Measurements from ENCODE around the gene COL28A1.

Gene COL28A1

GRCh38 chr7:7435978-7436377 is 99.7 kb downstream of the COL28A1 start:
- no CpG with 5 or more reads among the region's 1 CpG for WGBS, 2 experiments (ENCODE audit: insufficient coverage in 2 of 2)
- no peak overlapping the region for H3K4me3 ChIP-seq (ENCODE audit: extremely low read depth, insufficient read depth, low read length, poor library complexity, severe bottlenecking)
- no peak overlapping the region for H3K27ac ChIP-seq (ENCODE audit: low read depth, low read length, severe bottlenecking)
- no peaks in the 10 kb centered on the region for H3K4me1 ChIP-seq (ENCODE audit: control insufficient read depth, insufficient read depth, low read length, poor library complexity, severe bottlenecking)
- H3K36me3 ChIP-seq (ENCODE audit: control insufficient read depth, insufficient read depth, low read length), result no peaks in the 10 kb centered on the region
- peaks cover 8% of the 10 kb centered on the region for H3K9me3 ChIP-seq (ENCODE audit: control insufficient read depth, low read length)

GRCh38 chr7:7434329-7434728 is 101.3 kb downstream of the COL28A1 start:
- no peaks in the 10 kb centered on the region for H3K4me1 ChIP-seq (ENCODE audit: control insufficient read depth, insufficient read depth, low read length, poor library complexity, severe bottlenecking)
- no peak overlapping the region for H3K4me3 ChIP-seq (ENCODE audit: extremely low read depth, insufficient read depth, low read length, poor library complexity, severe bottlenecking)
- H3K27ac ChIP-seq (ENCODE audit: low read depth, low read length, severe bottlenecking), result no peak overlapping the region
- H3K36me3 ChIP-seq (ENCODE audit: control insufficient read depth, insufficient read depth, low read length), result no peaks in the 10 kb centered on the region
- no peaks in the 10 kb centered on the region for H3K9me3 ChIP-seq (ENCODE audit: control insufficient read depth, low read length)
- WGBS, 2 experiments (ENCODE audit: insufficient coverage in 2 of 2), result 75 to 94% methylated on average over 2 of the region's 3 CpGs

- 80% methylated on average over 1 of the region's 1 CpG; no CpG with 5 or more reads in 1 of the 2 experiments for WGBS, 2 experiments (ENCODE audit: insufficient coverage in 2 of 2)
- Histone ChIP-seq H3K36me3 (ENCODE audit: control insufficient read depth, insufficient read depth, low read length) (no peaks in the 10 kb centered on the region), H3K4me1 (ENCODE audit: control insufficient read depth, insufficient read depth, low read length, poor library complexity, severe bottlenecking) (no peaks in the 10 kb centered on the region), H3K9me3 (ENCODE audit: control insufficient read depth, low read length) (no peaks in the 10 kb centered on the region), H3K4me3 (ENCODE audit: extremely low read depth, insufficient read depth, low read length, poor library complexity, severe bottlenecking) (no peak overlapping the region), H3K27ac (ENCODE audit: low read depth, low read length, severe bottlenecking) (no peak overlapping the region)
These were observed 101.9 kb downstream of the COL28A1 start for GRCh38 chr7:7433811-7434210.

GRCh38 chr7:7432979-7433378 is 102.7 kb downstream of the COL28A1 start:
- no peak overlapping the region for H3K4me3 ChIP-seq (ENCODE audit: extremely low read depth, insufficient read depth, low read length, poor library complexity, severe bottlenecking)
- H3K4me1 ChIP-seq (ENCODE audit: control insufficient read depth, insufficient read depth, low read length, poor library complexity, severe bottlenecking), result no peaks in the 10 kb centered on the region
- 97 to 100% methylated on average over 3 of the region's 7 CpGs for whole genome bisulfite sequencing, 2 experiments (ENCODE audit: insufficient coverage in 2 of 2)

GRCh38 chr7:7428806-7429205 is 106.9 kb downstream of the COL28A1 start:
- Histone ChIP-seq H3K36me3 (ENCODE audit: control insufficient read depth, insufficient read depth, low read length) (no peaks in the 10 kb centered on the region), H3K9me3 (ENCODE audit: control insufficient read depth, low read length) (no peaks in the 10 kb centered on the region), H3K27ac (ENCODE audit: low read depth, low read length, severe bottlenecking) (no peak overlapping the region), H3K4me3 (ENCODE audit: extremely low read depth, insufficient read depth, low read length, poor library complexity, severe bottlenecking) (no peak overlapping the region), H3K4me1 (ENCODE audit: control insufficient read depth, insufficient read depth, low read length, poor library complexity, severe bottlenecking) (no peaks in the 10 kb centered on the region)
- 83 to 94% methylated on average over 1 to 3 of the region's 4 CpGs for WGBS, 2 experiments (ENCODE audit: insufficient coverage in 2 of 2)

More at GRCh38 chr7:7432979-7433378, 102.7 kb downstream of the COL28A1 start:
- H3K27ac ChIP-seq (ENCODE audit: low read depth, low read length, severe bottlenecking), result no peak overlapping the region
- no peaks in the 10 kb centered on the region for H3K9me3 ChIP-seq (ENCODE audit: control insufficient read depth, low read length)
- H3K36me3 ChIP-seq (ENCODE audit: control insufficient read depth, insufficient read depth, low read length), result no peaks in the 10 kb centered on the region

DNA sequence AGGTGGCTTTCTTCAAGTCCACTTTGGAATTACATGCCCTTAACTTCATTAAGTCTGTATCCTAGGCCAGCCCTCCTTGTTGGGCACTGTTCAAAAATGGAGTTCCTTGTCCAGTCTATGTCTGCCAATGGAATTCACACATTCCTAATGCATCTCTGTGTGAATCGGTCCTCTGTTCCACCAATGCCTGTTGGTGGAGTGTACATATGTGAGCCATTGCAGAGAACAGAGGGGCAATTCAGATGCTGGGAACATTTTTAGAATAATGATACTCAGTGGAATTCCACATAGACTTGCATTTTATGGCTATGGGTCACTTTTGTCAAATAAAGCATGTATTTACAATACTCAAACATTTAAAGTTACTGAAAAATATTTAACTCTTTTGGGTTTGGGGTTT is 108.3 kb downstream of the COL28A1 start:
- H3K27ac ChIP-seq (ENCODE audit: low read depth, low read length, severe bottlenecking), result no peak overlapping the region
- no peaks in the 10 kb centered on the region for H3K9me3 ChIP-seq (ENCODE audit: control insufficient read depth, low read length)
- no peaks in the 10 kb centered on the region for H3K4me1 ChIP-seq (ENCODE audit: control insufficient read depth, insufficient read depth, low read length, poor library complexity, severe bottlenecking)
- 80 to 86% methylated on average over 1 of the region's 1 CpG for WGBS, 2 experiments (ENCODE audit: insufficient coverage in 2 of 2)
- no peaks in the 10 kb centered on the region for H3K36me3 ChIP-seq (ENCODE audit: control insufficient read depth, insufficient read depth, low read length)
- H3K4me3 ChIP-seq (ENCODE audit: extremely low read depth, insufficient read depth, low read length, poor library complexity, severe bottlenecking), result no peak overlapping the region

DNA sequence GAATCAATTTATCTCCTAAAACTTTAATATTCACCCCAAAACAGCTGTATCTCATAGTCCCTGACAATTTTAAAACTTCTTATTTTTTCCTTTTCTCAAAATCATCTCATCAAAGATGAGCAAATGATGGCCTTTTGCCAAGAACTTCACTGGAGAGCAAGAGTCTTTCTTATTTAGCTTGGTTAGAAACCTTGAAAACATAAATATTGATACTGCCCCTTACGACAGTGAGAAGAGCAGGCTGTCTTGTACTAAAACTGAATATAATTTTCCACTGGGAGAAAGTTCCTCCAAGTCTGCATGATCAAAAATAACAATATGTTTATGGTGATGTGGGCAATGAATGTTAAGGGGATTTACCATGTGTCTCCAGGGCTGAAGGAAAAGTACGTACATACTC is 109.0 kb downstream of the COL28A1 start:
- Histone ChIP-seq H3K9me3 (ENCODE audit: control insufficient read depth, low read length) (no peaks in the 10 kb centered on the region), H3K4me3 (ENCODE audit: extremely low read depth, insufficient read depth, low read length, poor library complexity, severe bottlenecking) (no peak overlapping the region), H3K36me3 (ENCODE audit: control insufficient read depth, insufficient read depth, low read length) (no peaks in the 10 kb centered on the region), H3K27ac (ENCODE audit: low read depth, low read length, severe bottlenecking) (no peak overlapping the region), H3K4me1 (ENCODE audit: control insufficient read depth, insufficient read depth, low read length, poor library complexity, severe bottlenecking) (no peaks in the 10 kb centered on the region)
- 100% methylated on average over 1 of the region's 2 CpGs for WGBS, 2 experiments (ENCODE audit: insufficient coverage in 2 of 2)

- H3K4me3 ChIP-seq (ENCODE audit: extremely low read depth, insufficient read depth, low read length, poor library complexity, severe bottlenecking), result no peak overlapping the region
- no peaks in the 10 kb centered on the region for H3K36me3 ChIP-seq (ENCODE audit: control insufficient read depth, insufficient read depth, low read length)
- H3K4me1 ChIP-seq (ENCODE audit: control insufficient read depth, insufficient read depth, low read length, poor library complexity, severe bottlenecking), result no peaks in the 10 kb centered on the region
- no peaks in the 10 kb centered on the region for H3K9me3 ChIP-seq (ENCODE audit: control insufficient read depth, low read length)
- 84 to 91% methylated on average over 6 of the region's 7 CpGs for WGBS, 2 experiments (ENCODE audit: insufficient coverage in 2 of 2)
- H3K27ac ChIP-seq (ENCODE audit: low read depth, low read length, severe bottlenecking), result no peak overlapping the region
These were observed 110.4 kb downstream of the COL28A1 start for GRCh38 chr7:7425321-7425720.

DNA sequence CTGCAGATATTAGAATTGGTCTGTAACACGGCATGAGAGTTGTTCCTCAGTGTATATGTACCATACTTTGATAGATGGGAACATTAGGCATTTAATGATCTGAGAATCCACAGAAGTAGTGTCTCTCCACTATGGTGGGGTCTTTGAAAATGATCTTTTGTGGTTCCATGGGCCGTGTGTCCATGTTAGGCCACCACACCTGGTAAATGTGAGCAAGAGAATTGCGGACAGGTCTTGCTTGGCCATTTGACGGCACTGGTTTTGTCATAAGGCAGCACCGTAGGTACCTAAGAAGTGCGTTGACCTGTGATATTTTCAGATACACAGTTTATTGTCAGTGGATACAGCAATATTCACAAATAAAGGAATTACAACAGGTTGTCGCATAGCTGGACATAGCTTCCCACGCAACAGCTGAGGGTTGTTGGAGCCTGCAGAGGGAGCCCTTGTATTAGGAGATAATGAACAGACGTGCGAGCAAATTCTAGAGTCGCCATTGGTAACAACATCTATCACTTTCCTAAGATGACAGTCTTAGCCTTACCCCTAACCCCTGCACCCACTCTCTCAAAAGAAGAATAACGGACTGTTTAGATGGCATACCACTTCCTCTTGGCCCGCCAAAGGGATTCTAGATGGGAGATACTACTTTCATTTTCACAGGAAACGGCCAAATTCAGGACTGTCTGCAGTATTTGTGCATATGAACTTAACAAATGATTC is 111.4 kb downstream of the COL28A1 start:
- no peaks in the 10 kb centered on the region for H3K4me1 ChIP-seq (ENCODE audit: control insufficient read depth, insufficient read depth, low read length, poor library complexity, severe bottlenecking)
- no peak overlapping the region for H3K27ac ChIP-seq (ENCODE audit: low read depth, low read length, severe bottlenecking)
- H3K36me3 ChIP-seq (ENCODE audit: control insufficient read depth, insufficient read depth, low read length), result no peaks in the 10 kb centered on the region
- H3K4me3 ChIP-seq (ENCODE audit: extremely low read depth, insufficient read depth, low read length, poor library complexity, severe bottlenecking), result no peak overlapping the region
- no peaks in the 10 kb centered on the region for H3K9me3 ChIP-seq (ENCODE audit: control insufficient read depth, low read length)
- 45 to 56% methylated on average over 4 to 11 of the region's 14 CpGs for WGBS, 2 experiments (ENCODE audit: insufficient coverage in 2 of 2)

- WGBS, 2 experiments (ENCODE audit: insufficient coverage in 2 of 2), result 90 to 100% methylated on average over 2 to 3 of the region's 6 CpGs
- Histone ChIP-seq H3K36me3 (ENCODE audit: control insufficient read depth, insufficient read depth, low read length) (no peaks in the 10 kb centered on the region), H3K4me3 (ENCODE audit: extremely low read depth, insufficient read depth, low read length, poor library complexity, severe bottlenecking) (no peak overlapping the region), H3K27ac (ENCODE audit: low read depth, low read length, severe bottlenecking) (no peak overlapping the region), H3K9me3 (ENCODE audit: control insufficient read depth, low read length) (no peaks in the 10 kb centered on the region), H3K4me1 (ENCODE audit: control insufficient read depth, insufficient read depth, low read length, poor library complexity, severe bottlenecking) (no peaks in the 10 kb centered on the region)
These were observed 113.0 kb downstream of the COL28A1 start for GRCh38 chr7:7422641-7423040.

- WGBS, 2 experiments (ENCODE audit: insufficient coverage in 2 of 2), result 83 to 100% methylated on average over 1 to 2 of the region's 2 CpGs
- H3K4me3 ChIP-seq (ENCODE audit: extremely low read depth, insufficient read depth, low read length, poor library complexity, severe bottlenecking), result no peak overlapping the region
These were observed 113.8 kb downstream of the COL28A1 start for GRCh38 chr7:7421826-7422225.

More at GRCh38 chr7:7421826-7422225, 113.8 kb downstream of the COL28A1 start:
- Histone ChIP-seq H3K9me3 (ENCODE audit: control insufficient read depth, low read length) (no peaks in the 10 kb centered on the region), H3K4me1 (ENCODE audit: control insufficient read depth, insufficient read depth, low read length, poor library complexity, severe bottlenecking) (no peaks in the 10 kb centered on the region), H3K27ac (ENCODE audit: low read depth, low read length, severe bottlenecking) (no peak overlapping the region), H3K36me3 (ENCODE audit: control insufficient read depth, insufficient read depth, low read length) (no peaks in the 10 kb centered on the region)

All from mesodermal cell (in vitro differentiated cells).